Adipocyte (in vitro differentiated cells): ENCODE measurements around the gene RNF44.

Experiments
- DNase-seq: peaks from one replicate; pipeline ENCODE4 v3.0.0-alpha.2; 2015; ENCODE audit warnings: low read depth
- H3K27me3 ChIP-seq: replicated peaks from 2 replicates; pipeline ENCODE4 v1.7.0; 2013; ENCODE audit warnings: mild to moderate bottlenecking, low read length, moderate library complexity; ENCODE audit not compliant: control insufficient read depth, insufficient read depth
- H3K36me3 ChIP-seq: 2 replicates; pipeline ENCODE4 v1.7.0; 2013; ENCODE audit warnings: low read length, mild to moderate bottlenecking, moderate library complexity; ENCODE audit not compliant: control insufficient read depth, insufficient read depth, severe bottlenecking
- H3K4me1 ChIP-seq: 2 replicates; pipeline ENCODE4 v1.7.0; 2013; ENCODE audit warnings: mild to moderate bottlenecking, low read length, moderate library complexity; ENCODE audit not compliant: control insufficient read depth, insufficient read depth
- H3K4me3 ChIP-seq: 2 replicates; pipeline ENCODE4 v1.7.0; 2013; ENCODE audit warnings: mild to moderate bottlenecking, low read length, moderate library complexity
- H3K9ac ChIP-seq: 2 replicates; pipeline ENCODE4 v1.7.0; 2013; ENCODE audit warnings: mild to moderate bottlenecking, low read length, moderate library complexity
- H3K9me3 ChIP-seq: 2 replicates; pipeline ENCODE4 v1.7.0; 2013; ENCODE audit warnings: mild to moderate bottlenecking, low read length, moderate library complexity; ENCODE audit not compliant: control insufficient read depth

Gene RNF44

DNA sequence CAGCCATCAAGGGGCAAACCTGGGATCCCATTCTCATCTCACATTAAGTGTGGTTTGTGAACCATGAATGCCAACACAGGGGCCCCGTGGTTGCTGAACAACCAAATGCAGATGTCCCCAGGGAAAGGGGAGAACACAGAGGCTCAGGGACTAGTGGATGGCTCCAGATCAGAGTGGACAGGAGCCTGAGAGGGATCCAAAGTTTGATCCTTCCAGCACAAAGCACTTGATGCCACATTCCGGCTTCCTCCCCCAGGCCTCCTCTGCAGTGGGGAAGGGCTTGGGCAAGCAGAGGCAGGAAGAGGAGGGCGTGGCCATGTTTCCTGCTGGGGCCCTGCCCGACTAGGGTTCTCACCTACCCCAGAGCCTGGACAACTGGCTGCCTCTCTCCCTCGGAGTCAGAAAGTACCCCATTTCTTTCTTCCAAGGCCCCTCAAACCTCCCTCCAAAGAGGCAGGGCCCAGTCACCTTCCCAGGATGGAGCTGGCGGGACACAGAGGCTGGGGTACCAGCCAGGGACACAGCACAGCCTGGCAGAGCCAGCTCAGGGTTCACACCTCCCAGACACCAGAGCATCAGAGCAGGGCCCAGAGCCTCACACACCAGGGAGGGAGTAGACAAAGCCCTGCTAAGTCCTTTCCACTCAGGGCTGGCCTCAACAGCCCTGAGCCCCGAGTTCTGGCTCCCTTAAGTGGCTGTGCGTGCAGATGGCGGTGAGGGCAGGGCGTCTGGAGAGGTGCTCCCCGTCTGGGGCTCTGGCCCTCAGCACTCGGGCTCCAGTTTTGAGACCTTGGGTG lies 4.3 kb upstream of the RNF44 start:
- DNase-seq = peak; percentile 61
- Histone ChIP-seq H3K4me3 (no peak overlapping the region), H3K36me3 (no peaks in the 10 kb centered on the region)

DNA sequence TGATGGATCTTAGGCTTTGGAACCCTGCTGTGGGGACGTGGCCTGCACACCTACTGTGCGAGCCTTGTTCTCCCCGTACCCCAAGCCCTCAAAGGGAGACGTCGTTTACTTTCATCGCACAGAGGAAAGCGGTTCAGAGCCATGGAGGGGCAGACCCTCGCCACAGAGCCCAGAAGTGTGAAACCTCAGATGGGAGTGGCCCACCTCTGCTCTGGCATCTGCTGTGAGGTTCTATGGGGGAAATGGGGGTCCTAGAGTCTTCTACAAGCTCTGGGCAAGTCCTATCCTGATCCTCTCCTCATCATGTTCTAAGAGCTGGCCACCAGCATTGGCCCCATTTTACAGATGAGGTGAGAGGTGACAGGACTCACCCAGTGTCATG lies 3.7 kb upstream of the RNF44 start:
- H3K36me3 ChIP-seq = no peaks in the 10 kb centered on the region
- H3K4me3 ChIP-seq = no peak overlapping the region
- H3K4me1 ChIP-seq = peaks cover 13% of the 10 kb centered on the region
- H3K27me3 ChIP-seq = no peaks in the 10 kb centered on the region
- no peak overlapping the region for H3K9ac ChIP-seq
- no peaks in the 10 kb centered on the region for H3K9me3 ChIP-seq
- DNase-seq = no peak

More for the DNA sequence above, 4.3 kb upstream of the RNF44 start:
- no peaks in the 10 kb centered on the region for H3K9me3 ChIP-seq
- H3K4me1 ChIP-seq = peaks cover 12% of the 10 kb centered on the region
- peak overlapping the region; percentile 90 for H3K9ac ChIP-seq
- H3K27me3 ChIP-seq = no peaks in the 10 kb centered on the region

DNA sequence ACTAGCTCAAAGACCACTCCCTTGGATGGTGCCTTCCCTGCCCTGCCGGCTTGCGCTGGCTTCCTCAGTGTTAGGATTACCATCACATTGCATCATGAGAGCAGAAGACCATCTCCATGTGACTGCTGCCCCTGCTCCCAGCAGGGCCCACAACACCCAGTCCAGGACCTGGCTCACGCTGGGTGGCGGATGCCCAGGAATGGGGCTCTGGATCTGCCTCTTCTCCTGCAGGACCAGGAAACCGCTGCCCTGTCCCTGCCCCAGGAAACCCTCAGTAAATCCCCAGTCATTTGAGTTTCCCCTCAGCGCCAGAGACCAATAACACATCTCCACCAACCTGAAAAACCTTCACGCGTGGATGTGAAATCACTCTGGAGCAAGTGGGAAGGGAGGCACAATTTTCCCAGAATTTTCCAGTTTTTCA lies 3.3 kb upstream of the RNF44 start:
- no peak overlapping the region for H3K9ac ChIP-seq
- H3K27me3 ChIP-seq = no peaks in the 10 kb centered on the region
- H3K9me3 ChIP-seq = no peaks in the 10 kb centered on the region
- H3K4me3 ChIP-seq = no peak overlapping the region
- peaks cover 18% of the 10 kb centered on the region for H3K4me1 ChIP-seq
- DNase-seq = no peak
- H3K36me3 ChIP-seq = no peaks in the 10 kb centered on the region

DNA sequence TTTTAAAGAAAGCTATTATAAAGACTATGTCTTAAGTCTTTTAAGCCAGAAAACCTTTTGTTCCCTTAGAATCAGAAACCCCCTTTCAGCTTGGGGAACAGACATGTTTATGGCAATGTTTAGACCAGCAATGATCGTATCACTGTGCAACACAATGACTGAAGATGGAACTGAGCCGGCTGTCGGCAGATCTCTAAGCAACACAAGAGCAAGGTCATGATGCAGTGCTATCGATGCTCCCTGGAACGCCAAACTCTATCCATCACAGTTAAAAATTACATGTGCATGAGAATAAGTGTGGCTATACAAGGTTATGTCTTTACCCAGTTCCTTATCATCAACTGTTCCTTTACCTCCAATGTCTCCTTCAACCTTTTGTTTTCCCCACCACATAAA lies 1.8 kb upstream of the RNF44 start:
- Histone ChIP-seq H3K36me3 (no peaks in the 10 kb centered on the region), H3K9ac (no peak overlapping the region), H3K27me3 (no peaks in the 10 kb centered on the region), H3K4me1 (peaks cover 31% of the 10 kb centered on the region), H3K4me3 (no peak overlapping the region), H3K9me3 (no peaks in the 10 kb centered on the region)
- no peak for DNase-seq

DNA sequence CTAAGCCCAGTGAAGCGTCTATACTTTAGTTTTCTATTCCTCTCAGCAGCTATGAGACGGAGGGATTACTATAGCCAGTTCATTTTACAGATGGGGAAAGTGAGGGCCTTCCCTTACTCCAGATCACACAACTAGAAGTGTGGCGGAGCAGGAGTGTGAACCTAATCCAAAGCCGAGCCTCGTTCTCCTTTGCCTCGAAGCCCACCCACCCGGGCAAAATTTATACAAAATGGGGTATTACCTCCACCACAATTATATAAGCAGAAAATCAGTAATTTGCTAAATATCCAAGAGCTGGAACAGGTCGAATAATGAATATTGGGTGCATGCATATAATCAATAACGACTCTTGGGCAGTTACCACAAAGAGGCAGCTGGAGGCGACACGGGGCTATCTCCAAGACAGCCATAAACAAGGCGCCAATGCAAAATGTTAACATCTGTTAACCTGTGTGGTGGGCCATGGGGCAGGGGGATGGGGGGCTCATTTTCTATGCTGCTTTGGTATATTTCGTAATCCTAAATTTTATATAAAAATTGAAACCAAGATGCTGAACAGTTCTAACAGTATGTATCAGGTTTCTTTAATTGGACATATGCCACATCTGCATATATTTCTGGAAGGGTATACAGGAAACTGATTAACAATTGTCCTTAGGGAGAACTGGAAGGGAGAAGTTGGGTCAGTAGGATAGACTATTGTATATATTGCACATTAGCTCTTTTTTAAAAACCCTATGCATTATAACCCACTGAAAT lies 1.2 kb upstream of the RNF44 start:
- Histone ChIP-seq H3K27me3 (no peaks in the 10 kb centered on the region), H3K9ac (peak overlapping the region; percentile 63), H3K9me3 (no peaks in the 10 kb centered on the region), H3K4me1 (peaks cover 30% of the 10 kb centered on the region), H3K4me3 (peak overlapping the region; percentile 99), H3K36me3 (no peaks in the 10 kb centered on the region)
- peak; percentile 23 for DNase-seq

DNA sequence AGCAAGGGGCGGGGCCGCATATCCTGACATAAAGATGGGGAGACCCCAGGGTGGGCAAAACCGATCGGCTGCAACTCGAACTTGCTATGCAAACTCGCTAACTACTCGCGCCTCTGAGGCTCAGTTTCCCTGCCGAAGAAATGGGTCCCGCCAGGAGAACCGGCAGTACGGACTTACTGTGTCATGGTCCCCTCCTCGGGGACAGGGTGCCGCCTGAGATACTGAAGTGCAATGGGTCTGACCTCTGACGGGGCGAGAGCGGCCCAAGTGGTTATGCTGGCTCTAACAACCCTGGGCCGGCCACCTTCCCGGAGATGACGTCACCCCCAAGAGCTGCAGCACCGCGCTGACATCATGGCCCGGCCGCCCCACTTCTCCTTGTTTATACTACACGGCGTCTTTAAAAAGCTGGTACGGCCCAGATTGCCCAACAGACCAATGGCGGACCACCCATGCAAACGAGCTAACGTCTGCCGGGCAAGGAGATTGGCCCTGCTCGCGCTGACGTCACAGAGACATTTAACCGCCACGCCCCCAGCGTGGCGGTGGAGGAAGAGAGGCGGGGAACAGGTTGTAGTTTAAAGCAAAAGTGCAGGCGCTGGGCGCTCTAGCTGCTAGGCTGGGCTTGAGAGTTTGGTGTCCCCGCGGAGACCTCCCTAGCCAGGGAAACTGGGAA lies 490 bp upstream of the RNF44 start:
- peak overlapping the region; percentile 94 for H3K9ac ChIP-seq
- H3K27me3 ChIP-seq = no peaks in the 10 kb centered on the region
- H3K4me3 ChIP-seq = peak overlapping the region; percentile 99
- no peaks in the 10 kb centered on the region for H3K36me3 ChIP-seq
- peak; percentile 100 for DNase-seq
- H3K9me3 ChIP-seq = no peaks in the 10 kb centered on the region
- H3K4me1 ChIP-seq = peaks cover 30% of the 10 kb centered on the region

DNA sequence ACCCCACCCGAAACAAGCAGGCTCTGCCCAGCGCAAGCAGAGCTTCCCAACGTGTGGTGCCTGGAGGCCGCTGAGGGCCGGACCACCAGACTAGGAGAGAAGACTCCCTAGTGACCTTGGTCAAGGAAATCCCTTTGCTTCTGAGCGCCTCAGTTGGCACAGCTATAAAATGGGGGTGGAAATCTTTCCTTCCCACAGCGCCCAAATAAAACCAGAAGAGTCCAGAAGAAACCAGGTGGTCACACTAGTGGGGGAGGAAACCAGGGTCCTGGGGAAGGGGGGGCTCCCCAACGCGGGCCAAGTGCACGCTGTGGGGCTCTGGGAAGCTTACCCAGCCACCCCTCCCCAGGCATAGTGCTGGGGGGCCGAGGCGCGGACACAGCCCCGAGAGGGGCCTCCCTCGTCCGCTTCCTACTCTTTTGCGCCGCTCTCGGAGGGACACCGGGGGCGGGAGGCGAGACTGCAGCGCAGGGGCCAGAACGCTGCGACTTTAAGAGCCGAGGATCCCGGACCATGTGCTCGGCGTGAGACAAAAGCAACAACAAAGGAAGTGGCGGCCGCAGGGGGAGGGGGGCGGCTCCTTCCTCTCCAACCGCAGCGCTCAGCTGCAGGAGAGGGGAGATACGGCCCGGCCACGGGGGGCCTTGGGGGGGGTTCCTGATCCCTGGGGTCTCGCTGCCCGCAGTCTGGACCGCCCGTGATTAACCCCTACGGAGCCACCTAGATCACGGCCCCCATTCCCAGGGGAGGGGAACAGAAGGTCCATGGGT lies 885 bp downstream of the RNF44 start:
- Histone ChIP-seq H3K4me1 (peaks cover 30% of the 10 kb centered on the region), H3K4me3 (peak overlapping the region; percentile 99), H3K27me3 (no peaks in the 10 kb centered on the region), H3K9me3 (no peaks in the 10 kb centered on the region), H3K36me3 (peaks cover 6% of the 10 kb centered on the region), H3K9ac (peak overlapping the region; percentile 94)
- DNase-seq = peak; percentile 86

DNA sequence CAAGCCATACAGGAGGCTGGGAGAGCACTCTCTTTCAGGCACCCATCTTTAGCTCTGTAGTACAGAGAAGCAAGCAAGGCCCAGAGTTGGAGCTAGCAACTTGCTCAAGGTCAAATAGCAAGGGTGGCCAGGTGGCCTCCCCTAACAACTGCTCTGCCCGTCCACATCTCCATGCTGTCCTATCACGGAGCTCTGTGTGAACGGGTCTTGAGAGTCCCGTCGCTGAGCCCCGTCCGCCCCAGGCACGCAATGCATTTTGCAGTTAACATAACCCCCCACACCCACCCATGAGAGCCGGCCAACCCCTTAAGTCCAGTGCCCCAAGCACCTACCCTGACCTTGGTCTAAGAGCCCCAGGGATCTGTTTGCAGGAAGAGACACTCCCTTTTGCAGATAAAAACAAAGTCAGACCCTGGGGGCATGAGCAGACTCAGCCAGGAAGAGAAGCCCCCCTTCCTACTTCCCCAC lies 1.5 kb downstream of the RNF44 start:
- Histone ChIP-seq H3K4me3 (peak overlapping the region; percentile 99), H3K4me1 (peaks cover 30% of the 10 kb centered on the region), H3K9ac (peak overlapping the region; percentile 94), H3K36me3 (peaks cover 11% of the 10 kb centered on the region), H3K27me3 (no peaks in the 10 kb centered on the region), H3K9me3 (no peaks in the 10 kb centered on the region)
- peak; percentile 31 for DNase-seq

DNA sequence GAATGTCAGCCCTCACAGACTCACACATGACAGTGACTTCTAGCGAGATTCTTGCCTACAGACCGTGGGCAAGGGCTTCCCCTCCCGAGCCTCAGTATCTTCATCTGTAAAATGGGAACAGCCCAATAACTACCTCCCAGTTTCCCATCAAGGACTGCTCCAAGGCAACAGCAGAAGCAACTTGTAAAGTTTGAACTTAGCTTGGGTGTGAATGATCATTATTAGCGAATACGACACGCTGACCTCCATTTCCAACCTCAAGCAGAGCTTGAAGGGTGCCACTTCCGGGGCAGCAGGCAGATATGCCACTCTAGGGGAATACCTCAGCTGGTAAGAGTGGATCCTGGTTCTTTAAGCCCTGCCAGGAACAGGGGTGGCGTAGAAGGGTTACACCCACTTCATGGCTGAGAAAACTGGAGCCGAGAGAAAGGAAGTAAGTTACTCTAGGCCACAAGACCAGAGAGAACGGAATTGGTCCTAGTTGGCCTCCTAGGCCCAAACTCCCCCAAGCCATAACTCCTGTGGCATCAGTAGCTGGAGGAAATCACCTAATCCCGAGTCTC lies 2.0 kb downstream of the RNF44 start:
- Histone ChIP-seq H3K9ac (peak overlapping the region; percentile 94), H3K4me3 (peak overlapping the region; percentile 99), H3K36me3 (peaks cover 11% of the 10 kb centered on the region), H3K9me3 (no peaks in the 10 kb centered on the region), H3K4me1 (peaks cover 30% of the 10 kb centered on the region), H3K27me3 (no peaks in the 10 kb centered on the region)
- no peak for DNase-seq

DNA sequence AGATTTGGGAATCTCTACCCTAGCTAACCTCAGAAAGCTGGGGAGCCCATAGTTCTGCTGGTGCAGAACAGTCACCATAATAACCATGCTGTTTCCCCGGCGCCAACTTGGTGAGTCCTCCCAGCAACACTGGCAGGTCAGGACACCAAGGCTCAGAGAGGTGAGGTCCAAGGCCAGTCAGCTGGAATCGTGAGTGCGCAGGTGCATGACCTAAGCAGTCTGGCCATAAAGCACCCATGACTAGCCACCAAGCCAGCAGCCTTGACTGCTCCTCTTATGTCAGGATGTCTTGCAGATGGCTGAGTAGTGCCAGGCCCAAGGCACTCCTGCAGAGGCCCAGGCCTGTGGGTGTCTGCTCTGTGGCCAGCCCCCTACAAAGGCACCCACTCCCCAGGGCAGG lies 2.6 kb downstream of the RNF44 start:
- DNase-seq = no peak
- H3K36me3 ChIP-seq = peaks cover 13% of the 10 kb centered on the region
- H3K4me1 ChIP-seq = peaks cover 30% of the 10 kb centered on the region
- H3K4me3 ChIP-seq = no peak overlapping the region
- no peaks in the 10 kb centered on the region for H3K27me3 ChIP-seq
- H3K9me3 ChIP-seq = no peaks in the 10 kb centered on the region
- H3K9ac ChIP-seq = peak overlapping the region; percentile 94
